Esophagus squamous epithelium (tissue), 4 donors: ENCODE measurements around the gene GMEB2.

Experiments used
- POLR2A ChIP-seq, 4 donors: fragments of 450-650 bp; IDR thresholded peaks; one replicate each; pipeline ENCODE4 v1.6.1; 2017; ENCODE audit warnings: antibody characterized with exemption in 4 of 4, mild to moderate bottlenecking in 4 of 4, moderate library complexity in 3 of 4
- TF ChIP-seq, protein P1 (sequence below), 6 experiments: fragments of 450-650 bp in 4 of 6; fragments of 200-600 bp in 2 of 6; sonication (generic) in 2 of 6; IDR thresholded peaks; one replicate each; pipeline ENCODE4 v1.5.1; 2016 to 2019; ENCODE audit warnings: antibody characterized with exemption in 6 of 6, mild to moderate bottlenecking in 4 of 6, moderate library complexity in 4 of 6

DNA sequence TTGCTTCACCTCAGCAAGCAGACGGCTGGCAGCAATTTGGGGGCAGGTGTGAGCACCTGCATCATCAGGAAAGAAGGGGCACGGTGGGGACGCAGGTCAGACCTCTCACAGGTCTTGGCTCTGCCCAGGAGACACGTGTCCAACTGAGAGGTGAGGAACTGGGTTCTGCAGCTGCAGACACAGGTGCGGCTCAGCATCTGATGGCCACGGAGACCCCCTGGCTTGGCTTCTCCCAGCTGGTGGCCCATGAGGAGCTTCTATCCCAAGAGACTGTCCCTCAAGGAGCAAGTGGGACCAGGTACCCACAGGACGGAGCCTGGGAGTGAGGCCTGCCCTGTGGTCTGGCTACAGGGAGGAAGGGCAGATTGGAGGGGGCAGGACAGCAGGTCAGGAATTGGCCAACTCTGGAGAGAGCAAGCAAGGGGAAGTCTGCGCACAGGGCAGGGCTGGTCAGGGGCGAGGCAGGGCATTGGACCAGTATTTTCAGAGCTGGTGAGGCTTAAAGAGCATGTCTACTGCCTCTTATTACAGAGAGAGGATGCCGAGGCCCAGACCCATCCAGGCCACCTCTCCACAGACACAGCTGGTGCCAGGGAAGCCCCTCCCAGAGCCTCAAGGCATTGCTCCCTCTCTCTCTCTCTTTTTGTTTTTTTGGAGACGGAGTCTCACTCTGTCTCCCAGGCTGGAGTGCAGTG, 22.1 kb upstream of the GMEB2 start:
- TF ChIP-seq, protein P1, sequence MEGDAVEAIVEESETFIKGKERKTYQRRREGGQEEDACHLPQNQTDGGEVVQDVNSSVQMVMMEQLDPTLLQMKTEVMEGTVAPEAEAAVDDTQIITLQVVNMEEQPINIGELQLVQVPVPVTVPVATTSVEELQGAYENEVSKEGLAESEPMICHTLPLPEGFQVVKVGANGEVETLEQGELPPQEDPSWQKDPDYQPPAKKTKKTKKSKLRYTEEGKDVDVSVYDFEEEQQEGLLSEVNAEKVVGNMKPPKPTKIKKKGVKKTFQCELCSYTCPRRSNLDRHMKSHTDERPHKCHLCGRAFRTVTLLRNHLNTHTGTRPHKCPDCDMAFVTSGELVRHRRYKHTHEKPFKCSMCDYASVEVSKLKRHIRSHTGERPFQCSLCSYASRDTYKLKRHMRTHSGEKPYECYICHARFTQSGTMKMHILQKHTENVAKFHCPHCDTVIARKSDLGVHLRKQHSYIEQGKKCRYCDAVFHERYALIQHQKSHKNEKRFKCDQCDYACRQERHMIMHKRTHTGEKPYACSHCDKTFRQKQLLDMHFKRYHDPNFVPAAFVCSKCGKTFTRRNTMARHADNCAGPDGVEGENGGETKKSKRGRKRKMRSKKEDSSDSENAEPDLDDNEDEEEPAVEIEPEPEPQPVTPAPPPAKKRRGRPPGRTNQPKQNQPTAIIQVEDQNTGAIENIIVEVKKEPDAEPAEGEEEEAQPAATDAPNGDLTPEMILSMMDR (IDR thresholded peaks at IDR 0.05), result no peak
- no peak for TF ChIP-seq POLR2A (IDR thresholded peaks at IDR 0.05)
